ENCODE measurements around the gene C1orf105.

DNA sequence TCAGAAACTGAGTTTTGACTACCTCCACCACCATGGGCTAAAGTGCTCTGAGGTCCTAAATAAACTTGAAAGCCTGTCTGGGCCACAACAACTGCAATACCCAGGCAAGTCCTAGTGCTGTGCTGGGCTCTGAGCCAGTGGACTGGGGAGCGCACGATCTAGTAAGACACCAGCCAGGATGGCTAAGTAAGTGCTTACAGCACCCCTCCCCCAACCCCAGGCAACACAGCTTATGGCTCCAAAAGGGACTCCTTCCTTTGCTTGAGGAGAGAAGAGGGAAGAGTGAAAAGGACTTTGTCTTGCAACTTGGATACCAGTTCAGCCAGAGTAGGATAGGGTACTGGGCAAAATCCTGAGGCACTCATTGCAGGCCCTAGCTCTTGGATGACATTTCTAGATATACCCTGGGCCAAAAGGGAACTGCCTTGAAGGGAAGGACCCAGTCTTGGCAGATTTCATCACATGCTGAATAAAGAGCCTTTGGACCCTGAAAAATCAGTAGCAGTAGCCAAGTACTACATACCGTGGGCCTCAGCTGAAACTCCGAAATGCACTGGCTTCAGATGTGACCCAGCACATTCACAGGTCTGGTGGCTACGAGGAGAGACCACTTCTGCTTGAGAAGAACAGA lies 1.6 kb downstream of the C1orf105 start:
- TF ChIP-seq, protein P1, sequence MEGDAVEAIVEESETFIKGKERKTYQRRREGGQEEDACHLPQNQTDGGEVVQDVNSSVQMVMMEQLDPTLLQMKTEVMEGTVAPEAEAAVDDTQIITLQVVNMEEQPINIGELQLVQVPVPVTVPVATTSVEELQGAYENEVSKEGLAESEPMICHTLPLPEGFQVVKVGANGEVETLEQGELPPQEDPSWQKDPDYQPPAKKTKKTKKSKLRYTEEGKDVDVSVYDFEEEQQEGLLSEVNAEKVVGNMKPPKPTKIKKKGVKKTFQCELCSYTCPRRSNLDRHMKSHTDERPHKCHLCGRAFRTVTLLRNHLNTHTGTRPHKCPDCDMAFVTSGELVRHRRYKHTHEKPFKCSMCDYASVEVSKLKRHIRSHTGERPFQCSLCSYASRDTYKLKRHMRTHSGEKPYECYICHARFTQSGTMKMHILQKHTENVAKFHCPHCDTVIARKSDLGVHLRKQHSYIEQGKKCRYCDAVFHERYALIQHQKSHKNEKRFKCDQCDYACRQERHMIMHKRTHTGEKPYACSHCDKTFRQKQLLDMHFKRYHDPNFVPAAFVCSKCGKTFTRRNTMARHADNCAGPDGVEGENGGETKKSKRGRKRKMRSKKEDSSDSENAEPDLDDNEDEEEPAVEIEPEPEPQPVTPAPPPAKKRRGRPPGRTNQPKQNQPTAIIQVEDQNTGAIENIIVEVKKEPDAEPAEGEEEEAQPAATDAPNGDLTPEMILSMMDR (IDR thresholded peaks at IDR 0.05): no peak
- no peak for TF ChIP-seq EZH2 (IDR thresholded peaks at IDR 0.05)

Data from neural progenitor cell (in vitro differentiated cells).